Mammary epithelial cell (primary cell): ENCODE measurements around the gene DACT2.

Experiments used
- EZH2 ChIP-seq: IDR thresholded peaks from 2 replicates; pipeline ENCODE4 v1.6.1; 2012; ENCODE audit warnings: low read length, inconsistent platforms, borderline replicate concordance
- TF ChIP-seq, protein P1 (sequence below), 2 donors: IDR thresholded peaks in 1 of 2; conservative IDR thresholded peaks in 1 of 2; 2 replicates each; pipeline ENCODE4 v1.5.1; 2011 to 2012; ENCODE audit warnings: inconsistent platforms in 2 of 2, low read length in 2 of 2, mild to moderate bottlenecking in 2 of 2, control low read depth in 1 of 2, low read depth in 1 of 2; ENCODE audit not compliant: insufficient read depth in 1 of 2; ENCODE audit errors: extremely low read depth in 1 of 2

DNA sequence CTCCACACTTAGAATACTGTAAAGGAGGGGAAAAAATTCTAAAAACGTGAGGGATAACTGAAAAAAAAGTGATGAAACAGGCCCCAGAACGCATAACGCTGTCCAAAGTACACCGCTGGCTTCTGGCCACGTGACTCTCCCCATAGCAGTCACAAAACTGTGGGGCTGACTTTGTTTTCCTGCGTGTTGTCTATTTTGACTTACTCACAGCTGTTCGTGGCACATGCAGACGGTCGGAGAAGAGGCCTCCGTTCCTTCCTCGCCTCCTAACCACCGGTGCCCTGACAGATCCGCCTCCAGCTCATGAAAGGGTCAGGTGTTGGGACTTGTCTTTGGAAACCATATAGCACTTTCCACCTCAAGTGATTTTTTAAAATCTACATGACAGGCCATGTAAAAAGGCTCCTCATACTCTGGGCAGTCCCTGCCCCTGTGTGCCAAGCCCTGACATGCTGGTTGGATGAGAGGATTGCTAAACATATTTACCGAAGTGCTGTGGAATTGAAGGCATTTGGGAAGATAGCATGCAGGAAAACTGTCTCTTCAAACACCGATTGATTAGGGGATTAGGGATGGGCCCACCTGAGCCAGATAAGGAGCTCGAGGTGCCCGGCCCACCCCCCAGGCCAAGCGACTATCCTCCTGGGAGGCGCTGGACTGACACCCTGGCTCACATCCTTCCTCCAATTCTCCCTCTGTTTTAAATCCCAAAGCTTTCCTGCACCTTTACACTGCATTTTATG lies 54.8 kb downstream of the DACT2 start:
- TF ChIP-seq, protein P1, sequence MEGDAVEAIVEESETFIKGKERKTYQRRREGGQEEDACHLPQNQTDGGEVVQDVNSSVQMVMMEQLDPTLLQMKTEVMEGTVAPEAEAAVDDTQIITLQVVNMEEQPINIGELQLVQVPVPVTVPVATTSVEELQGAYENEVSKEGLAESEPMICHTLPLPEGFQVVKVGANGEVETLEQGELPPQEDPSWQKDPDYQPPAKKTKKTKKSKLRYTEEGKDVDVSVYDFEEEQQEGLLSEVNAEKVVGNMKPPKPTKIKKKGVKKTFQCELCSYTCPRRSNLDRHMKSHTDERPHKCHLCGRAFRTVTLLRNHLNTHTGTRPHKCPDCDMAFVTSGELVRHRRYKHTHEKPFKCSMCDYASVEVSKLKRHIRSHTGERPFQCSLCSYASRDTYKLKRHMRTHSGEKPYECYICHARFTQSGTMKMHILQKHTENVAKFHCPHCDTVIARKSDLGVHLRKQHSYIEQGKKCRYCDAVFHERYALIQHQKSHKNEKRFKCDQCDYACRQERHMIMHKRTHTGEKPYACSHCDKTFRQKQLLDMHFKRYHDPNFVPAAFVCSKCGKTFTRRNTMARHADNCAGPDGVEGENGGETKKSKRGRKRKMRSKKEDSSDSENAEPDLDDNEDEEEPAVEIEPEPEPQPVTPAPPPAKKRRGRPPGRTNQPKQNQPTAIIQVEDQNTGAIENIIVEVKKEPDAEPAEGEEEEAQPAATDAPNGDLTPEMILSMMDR (conservative IDR thresholded peaks at IDR 0.05 in 1 of 2, IDR thresholded peaks at IDR 0.05 in 1 of 2; ENCODE audit: extremely low read depth in 1 of 2, insufficient read depth in 1 of 2, low read depth in 1 of 2, low read length in 2 of 2), result no peak
- TF ChIP-seq EZH2, result no peak
